GM19240 (cell line): ENCODE results near the gene SLC8B1.

ENCODE experiments used
- DNase-seq: peaks from one replicate; pipeline ENCODE4 v3.0.0; 2011; ENCODE audit warnings: low spot score; ENCODE audit not compliant: insufficient read length

Gene SLC8B1

DNA sequence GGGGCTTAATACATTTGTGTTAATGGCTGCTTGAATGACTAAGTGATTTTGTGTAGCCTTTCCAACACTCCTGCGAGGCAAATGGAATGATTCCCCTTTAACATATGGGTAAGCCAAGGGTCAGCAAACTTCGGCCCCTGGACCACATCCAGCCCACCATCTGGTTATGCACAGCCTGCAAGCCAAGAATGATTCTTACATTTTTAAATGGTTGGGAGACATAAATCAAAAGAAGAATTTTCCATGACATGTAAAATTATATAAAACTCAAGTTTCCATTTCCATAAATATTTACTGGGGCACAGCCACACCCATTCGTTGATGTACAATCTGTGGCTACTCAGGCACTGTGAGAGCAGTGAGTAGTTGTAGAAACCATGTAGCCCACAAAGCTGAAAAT is 9.0 kb downstream of the SLC8B1 start:
- DNase-seq = no peak

GRCh38 chr12:113322343-113322742 is 12.6 kb downstream of the SLC8B1 start:
- DNase-seq = no peak

GRCh38 chr12:113320401-113320800 is 14.5 kb downstream of the SLC8B1 start:
- DNase-seq = no peak

GRCh38 chr12:113318900-113319628 is 15.8 kb downstream of the SLC8B1 start:
- no peak for DNase-seq

- DNase-seq = no peak
Observed at GRCh38 chr12:113318046-113318656, 16.8 kb downstream of the SLC8B1 start.

DNA sequence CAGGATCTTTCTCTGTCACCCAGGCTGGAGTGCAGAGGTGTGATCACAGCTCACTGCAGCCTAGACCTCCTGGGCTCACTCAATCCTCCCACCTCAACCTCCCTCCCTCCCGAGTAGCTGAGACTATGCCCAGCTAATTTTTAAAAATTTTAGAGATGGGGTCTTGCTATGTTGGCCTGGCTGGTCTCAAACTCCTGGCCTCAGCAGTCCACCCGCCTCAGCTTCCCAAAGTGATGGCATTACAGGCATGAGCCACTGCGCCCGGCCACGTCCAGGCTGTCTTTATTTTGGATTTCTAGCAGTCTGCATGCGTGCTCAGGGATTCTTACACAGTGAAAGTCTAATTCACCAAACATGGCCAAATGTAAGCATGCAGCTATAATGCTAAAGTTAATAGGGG is 17.8 kb downstream of the SLC8B1 start:
- no peak for DNase-seq

DNA sequence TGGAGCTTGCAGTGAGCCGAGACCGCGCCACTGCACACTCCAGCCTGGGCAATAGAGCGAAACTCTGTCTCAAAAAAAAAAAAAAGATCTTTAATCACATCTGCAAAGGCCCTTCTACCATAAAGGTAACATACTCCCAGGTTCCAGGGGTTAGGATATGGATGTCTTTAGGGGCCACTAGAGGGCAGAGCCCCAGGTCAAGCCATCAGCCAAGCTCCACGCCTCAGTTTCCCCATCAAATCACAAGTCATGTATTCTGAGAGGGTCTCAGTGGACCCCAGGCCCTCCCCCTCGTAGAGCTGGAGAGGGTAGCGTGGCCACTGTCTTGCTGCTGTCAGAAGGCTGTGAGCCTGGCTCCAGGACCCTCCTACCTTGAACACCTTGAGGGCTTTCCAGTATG is 18.8 kb downstream of the SLC8B1 start:
- DNase-seq = no peak

DNA sequence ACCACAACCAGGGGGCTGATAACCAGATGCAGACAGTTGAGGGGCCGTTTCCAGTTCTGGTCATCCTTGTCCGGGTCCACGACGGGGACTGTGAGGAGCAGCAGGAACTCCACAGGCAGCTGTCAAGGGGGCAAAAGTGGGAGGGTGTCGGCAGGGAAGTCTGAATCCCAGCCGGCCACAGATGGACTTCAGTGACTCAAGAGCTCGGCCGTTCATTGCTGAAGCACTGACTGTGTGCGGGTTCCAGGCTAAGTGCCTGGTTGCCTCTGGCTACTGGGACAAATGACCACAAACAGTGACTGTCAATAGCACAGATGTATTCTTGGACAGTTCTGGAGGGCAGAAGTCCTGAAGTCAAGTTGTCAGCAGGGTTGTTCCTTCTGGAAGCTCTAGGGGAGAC is 19.6 kb downstream of the SLC8B1 start:
- DNase-seq = no peak

DNA sequence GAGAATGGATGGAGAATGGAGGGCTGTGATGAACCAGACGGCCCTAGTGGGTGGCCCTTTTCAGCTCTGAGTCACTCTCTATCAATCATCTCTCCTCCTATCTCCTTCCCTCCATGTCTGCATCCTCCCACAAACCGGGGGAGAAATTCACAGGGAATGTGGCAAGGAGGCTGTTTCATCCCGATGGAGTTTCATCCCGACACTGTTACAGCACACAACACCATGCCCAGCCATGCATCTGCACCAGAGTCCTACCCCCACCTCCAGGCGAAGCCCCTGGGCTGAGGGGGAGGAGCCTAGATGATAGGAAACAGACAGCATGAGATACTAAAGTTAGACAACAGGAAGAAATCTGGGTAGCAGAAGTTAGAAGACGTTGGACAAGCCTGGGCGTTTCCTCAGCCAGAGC is 20.8 kb downstream of the SLC8B1 start:
- no peak for DNase-seq

DNA sequence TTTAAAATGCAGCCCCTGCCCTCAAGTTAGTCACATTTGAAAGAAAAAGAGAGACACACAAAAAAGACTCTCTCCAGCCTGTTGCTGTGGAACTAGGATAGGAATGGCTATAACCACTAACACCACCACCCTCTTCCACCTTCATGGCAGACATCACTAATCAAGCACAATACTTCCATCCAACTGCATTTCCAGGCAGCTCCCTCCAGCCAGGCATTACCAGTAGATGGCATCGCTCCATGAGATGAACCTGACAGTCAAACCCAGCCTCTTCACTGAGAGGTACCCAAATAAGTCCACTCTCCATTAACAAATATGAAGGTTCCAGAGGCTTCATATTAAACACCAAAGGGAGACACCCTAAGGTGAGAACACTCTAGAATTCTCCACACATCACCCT is 24.4 kb downstream of the SLC8B1 start:
- no peak for DNase-seq

DNA sequence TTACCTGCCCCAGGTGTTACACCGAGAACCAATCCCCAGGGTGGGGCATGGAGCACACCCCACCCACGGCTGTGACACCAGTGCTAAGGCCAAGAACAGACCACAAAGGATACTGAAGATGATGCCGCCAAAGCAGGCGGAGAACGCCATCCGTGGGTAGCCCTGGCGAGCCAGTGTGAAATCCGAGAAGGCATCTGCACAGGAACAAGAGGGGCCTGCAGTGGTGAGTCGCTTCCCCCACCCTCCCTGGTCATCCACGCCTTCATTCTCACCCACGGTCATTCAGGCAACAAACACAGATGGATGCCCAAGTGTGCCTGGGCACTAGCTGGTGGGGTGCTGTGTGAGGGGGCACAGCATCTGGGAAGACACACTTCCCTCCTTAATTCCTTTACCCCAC is 28.5 kb downstream of the SLC8B1 start:
- no peak for DNase-seq

DNA sequence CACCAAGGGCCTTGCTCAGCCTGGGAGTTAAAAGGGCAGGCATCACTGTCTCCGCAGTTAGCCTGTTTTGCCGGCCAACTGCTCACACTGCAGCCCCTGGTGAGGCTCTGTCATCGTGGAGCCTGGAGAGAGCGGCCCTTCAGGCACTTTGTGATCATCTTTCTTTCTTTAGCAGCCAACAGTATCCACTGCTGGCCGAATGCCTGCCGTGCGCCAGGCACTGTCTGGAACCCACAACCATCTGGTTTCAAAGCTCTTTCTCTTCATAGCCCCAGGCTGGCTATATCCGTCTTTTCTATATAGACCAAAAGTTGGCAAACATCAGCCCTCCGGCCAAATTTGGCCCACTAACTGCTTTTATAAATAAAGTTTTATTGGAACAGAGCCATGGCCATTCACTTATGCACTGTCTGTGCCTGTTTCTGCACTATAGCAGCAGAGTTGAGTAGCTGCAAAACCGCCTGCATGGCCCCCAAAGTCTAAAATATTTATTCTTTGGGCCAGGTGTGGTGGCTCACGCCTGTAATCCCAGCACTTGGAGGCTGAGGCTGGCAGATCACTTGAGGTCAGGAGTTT is 29.5 kb downstream of the SLC8B1 start:
- DNase-seq = no peak

- DNase-seq = no peak
Observed at GRCh38 chr12:113302886-113303640, 31.8 kb downstream of the SLC8B1 start.

GRCh38 chr12:113302466-113302865 is 32.4 kb downstream of the SLC8B1 start:
- no peak for DNase-seq

GRCh38 chr12:113301811-113302210 is 33.1 kb downstream of the SLC8B1 start:
- DNase-seq = no peak

DNA sequence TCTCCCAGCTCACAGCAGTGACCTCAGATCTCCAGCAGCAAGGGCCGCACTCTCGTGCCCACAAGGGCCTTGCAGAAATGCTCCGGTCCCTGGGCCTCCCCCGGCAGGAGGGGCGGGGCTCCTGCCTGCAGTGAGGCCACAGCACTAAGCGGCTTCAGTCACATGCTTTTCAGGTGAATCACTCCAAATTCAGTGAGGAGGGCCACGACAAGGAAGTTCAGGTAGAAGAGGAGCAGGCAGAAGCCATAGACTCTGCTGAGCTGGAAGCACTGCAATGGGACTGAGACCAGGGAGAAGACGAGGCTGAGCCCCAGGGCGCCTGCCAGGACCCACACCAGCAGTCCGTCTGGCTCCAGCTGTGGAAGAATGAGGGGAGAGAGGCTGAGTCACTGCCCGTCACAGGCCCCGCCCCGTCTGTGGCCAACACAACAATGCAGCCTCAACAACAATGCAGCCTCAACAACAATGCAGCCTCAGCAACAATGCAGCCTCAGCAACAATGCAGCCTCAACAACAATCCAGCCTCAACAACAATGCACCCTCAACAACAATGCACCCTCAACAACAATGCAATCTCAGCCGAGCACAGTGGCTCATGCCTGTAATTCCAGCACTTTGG is 35.2 kb downstream of the SLC8B1 start:
- no peak for DNase-seq

- no peak for DNase-seq
Observed at GRCh38 chr12:113298861-113299545, 35.9 kb downstream of the SLC8B1 start.

- DNase-seq = no peak
Observed at GRCh38 chr12:113298472-113298817, 36.5 kb downstream of the SLC8B1 start.

- DNase-seq = no peak
Observed at GRCh38 chr12:113297621-113298471, 37.1 kb downstream of the SLC8B1 start.

DNA sequence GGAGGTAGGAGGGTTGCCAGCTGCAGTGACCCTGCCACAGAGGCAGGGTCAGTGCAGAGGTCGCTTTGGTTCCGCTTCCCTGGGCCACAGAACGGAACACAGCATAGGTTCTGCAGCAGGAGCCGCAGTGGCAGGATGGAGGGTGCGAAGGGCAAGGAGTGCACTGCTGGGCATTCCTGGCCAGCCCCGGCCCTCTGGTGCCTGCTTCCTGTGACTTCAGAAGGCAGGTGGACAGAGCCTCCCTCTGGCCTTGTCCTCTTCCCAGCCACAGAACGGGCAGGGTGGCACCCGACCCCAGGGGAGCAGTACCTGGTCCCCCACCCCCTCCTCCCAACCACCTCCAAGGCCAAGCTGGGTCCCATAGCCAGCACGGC is 37.7 kb downstream of the SLC8B1 start:
- DNase-seq = no peak
